H1 (cell line): Measurements from ENCODE around the gene NMNAT3.

ENCODE experiments used
- CEBPB ChIP-seq: IDR thresholded peaks from 2 replicates; pipeline ENCODE4 v1.6.1; 2012; ENCODE audit warnings: low read depth, low read length
- FOSL1 ChIP-seq: IDR thresholded peaks from 2 replicates; pipeline ENCODE4 v1.6.1; 2011; ENCODE audit warnings: mild to moderate bottlenecking, low read depth, low read length, moderate library complexity; ENCODE audit not compliant: insufficient read depth
- JUN ChIP-seq: IDR thresholded peaks from 2 replicates; pipeline ENCODE4 v1.6.1; 2011; ENCODE audit warnings: low read depth, mild to moderate bottlenecking, improper control_type of control experiment, low read length
- POLR2A ChIP-seq, 2 experiments: IDR thresholded peaks; 1 replicate in 1 of 2; 2 replicates in 1 of 2; pipeline ENCODE4 v1.6.1; 2011; ENCODE audit warnings: low read depth in 2 of 2, low read length in 2 of 2, mild to moderate bottlenecking in 2 of 2; ENCODE audit errors: control extremely low read depth in 1 of 2
- POLR2AphosphoS5 ChIP-seq: IDR thresholded peaks from 2 replicates; pipeline ENCODE4 v1.6.1; 2011; ENCODE audit warnings: low read depth, low read length
- RAD21 ChIP-seq, 2 experiments: IDR thresholded peaks in 1 of 2; conservative IDR thresholded peaks in 1 of 2; 2 replicates each; pipeline ENCODE4 v1.6.1; 2011; ENCODE audit warnings: low read depth in 2 of 2, low read length in 2 of 2, improper control_type of control experiment in 1 of 2, inconsistent platforms in 1 of 2, mild to moderate bottlenecking in 1 of 2, moderate library complexity in 1 of 2
- RFX5 ChIP-seq: IDR thresholded peaks from 2 replicates; pipeline ENCODE4 v1.6.1; 2011; ENCODE audit warnings: low read depth, low read length, improper control_type of control experiment, borderline replicate concordance
- RNF2 ChIP-seq: fragments of 200-900, 300-1000 bp; sonication (generic); IDR thresholded peaks from 2 replicates; pipeline ENCODE4 v1.7.1; 2016; ENCODE audit warnings: borderline replicate concordance, low read depth, mild to moderate bottlenecking, antibody characterized with exemption, low read length; ENCODE audit not compliant: poor library complexity, severe bottlenecking; ENCODE audit errors: missing control alignments
- SUZ12 ChIP-seq: fragments of 200-600 bp; sonication (generic); IDR thresholded peaks from 2 replicates; pipeline ENCODE4 v1.6.1; 2012; ENCODE audit warnings: mild to moderate bottlenecking, inconsistent platforms, low read length, moderate library complexity, mixed read lengths
- TAF1 ChIP-seq: IDR thresholded peaks from 2 replicates; pipeline ENCODE4 v1.6.1; 2011; ENCODE audit warnings: mild to moderate bottlenecking, low read depth, low read length
- TF ChIP-seq, protein P1 (sequence below), 3 experiments: IDR thresholded peaks; 1 replicate in 2 of 3; 2 replicates in 1 of 3; pipeline versions ENCODE4 v1.5.1 to v1.6.1; 2011; ENCODE audit warnings: low read length in 3 of 3, mild to moderate bottlenecking in 3 of 3, inconsistent platforms in 2 of 3, low read depth in 1 of 3, moderate library complexity in 1 of 3; ENCODE audit not compliant: insufficient read depth in 1 of 3; ENCODE audit errors: control extremely low read depth in 1 of 3

DNA sequence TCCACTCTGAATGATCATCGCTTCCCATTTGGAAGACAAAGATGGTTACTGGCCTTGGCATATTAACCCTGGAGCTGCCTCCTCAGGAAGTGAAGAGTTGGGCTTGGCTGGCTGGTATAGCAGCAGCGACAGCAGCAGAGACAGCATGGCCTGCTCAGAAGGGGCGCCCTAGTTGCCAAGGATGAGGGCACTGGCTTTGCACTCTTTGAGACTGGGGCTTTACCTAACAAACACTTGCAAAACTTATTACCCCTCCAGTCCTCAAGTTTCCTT is 69.7 kb downstream of the NMNAT3 start:
- TF ChIP-seq, protein P1, sequence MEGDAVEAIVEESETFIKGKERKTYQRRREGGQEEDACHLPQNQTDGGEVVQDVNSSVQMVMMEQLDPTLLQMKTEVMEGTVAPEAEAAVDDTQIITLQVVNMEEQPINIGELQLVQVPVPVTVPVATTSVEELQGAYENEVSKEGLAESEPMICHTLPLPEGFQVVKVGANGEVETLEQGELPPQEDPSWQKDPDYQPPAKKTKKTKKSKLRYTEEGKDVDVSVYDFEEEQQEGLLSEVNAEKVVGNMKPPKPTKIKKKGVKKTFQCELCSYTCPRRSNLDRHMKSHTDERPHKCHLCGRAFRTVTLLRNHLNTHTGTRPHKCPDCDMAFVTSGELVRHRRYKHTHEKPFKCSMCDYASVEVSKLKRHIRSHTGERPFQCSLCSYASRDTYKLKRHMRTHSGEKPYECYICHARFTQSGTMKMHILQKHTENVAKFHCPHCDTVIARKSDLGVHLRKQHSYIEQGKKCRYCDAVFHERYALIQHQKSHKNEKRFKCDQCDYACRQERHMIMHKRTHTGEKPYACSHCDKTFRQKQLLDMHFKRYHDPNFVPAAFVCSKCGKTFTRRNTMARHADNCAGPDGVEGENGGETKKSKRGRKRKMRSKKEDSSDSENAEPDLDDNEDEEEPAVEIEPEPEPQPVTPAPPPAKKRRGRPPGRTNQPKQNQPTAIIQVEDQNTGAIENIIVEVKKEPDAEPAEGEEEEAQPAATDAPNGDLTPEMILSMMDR (IDR thresholded peaks at IDR 0.05; ENCODE audit: control extremely low read depth in 1 of 3, insufficient read depth in 1 of 3, low read depth in 1 of 3, low read length in 3 of 3) = no peak
- no peak for TF ChIP-seq POLR2A (IDR thresholded peaks at IDR 0.05; ENCODE audit: control extremely low read depth in 1 of 2, low read depth in 2 of 2, low read length in 2 of 2)
- no peak for TF ChIP-seq SUZ12
- TF ChIP-seq RAD21 (IDR thresholded peaks at IDR 0.05 in 1 of 2, conservative IDR thresholded peaks at IDR 0.05 in 1 of 2; ENCODE audit: low read depth in 2 of 2, low read length in 2 of 2) = no peak
- TF ChIP-seq RNF2 = no peak
- TF ChIP-seq CEBPB = no peak
- TF ChIP-seq FOSL1 = no peak
- TF ChIP-seq JUN = no peak
- TF ChIP-seq TAF1 = no peak
- no peak for TF ChIP-seq RFX5
- TF ChIP-seq POLR2AphosphoS5 = no peak
